HUES6 (cell line): ENCODE data around the gene NRIP2.

ENCODE experiments used
- H3K27ac ChIP-seq: 2 replicates; pipeline ENCODE4 v1.7.0; 2013; ENCODE audit warnings: low read depth, mild to moderate bottlenecking, low read length, inconsistent platforms
- H3K27me3 ChIP-seq: 2 replicates; pipeline ENCODE4 v1.6.1; 2013; ENCODE audit warnings: low read length; ENCODE audit not compliant: control insufficient read depth, insufficient read depth
- H3K36me3 ChIP-seq: 2 replicates; pipeline ENCODE4 v1.6.1; 2013; ENCODE audit warnings: low read length; ENCODE audit not compliant: control insufficient read depth, insufficient read depth
- H3K4me1 ChIP-seq: 2 replicates; pipeline ENCODE4 v1.6.1; 2013; ENCODE audit warnings: low read length; ENCODE audit not compliant: control insufficient read depth, insufficient read depth
- H3K4me3 ChIP-seq: 2 replicates; pipeline ENCODE4 v1.5.1; 2013; ENCODE audit warnings: low read depth, low read length
- H3K9ac ChIP-seq: one replicate; pipeline ENCODE4 v1.6.1; 2013; ENCODE audit warnings: mild to moderate bottlenecking, low read length
- H3K9me3 ChIP-seq: 2 replicates; pipeline ENCODE4 v1.6.1; 2013; ENCODE audit warnings: low read depth, low read length; ENCODE audit not compliant: control insufficient read depth, insufficient read depth

The NRIP2 gene

GRCh38 chr12:2824541-2824940 is 10.3 kb downstream of the NRIP2 start:
- Histone ChIP-seq H3K4me3 (no peak overlapping the region), H3K9me3 (no peaks in the 10 kb centered on the region), H3K36me3 (peaks cover 88% of the 10 kb centered on the region), H3K27ac (no peak overlapping the region), H3K9ac (no peak overlapping the region), H3K4me1 (peaks cover 24% of the 10 kb centered on the region), H3K27me3 (no peaks in the 10 kb centered on the region)

GRCh38 chr12:2823483-2823882 is 11.4 kb downstream of the NRIP2 start:
- peaks cover 86% of the 10 kb centered on the region for H3K36me3 ChIP-seq

GRCh38 chr12:2820432-2820831 is 14.4 kb downstream of the NRIP2 start:
- no peaks in the 10 kb centered on the region for H3K9me3 ChIP-seq
- H3K27ac ChIP-seq, result no peak overlapping the region
- no peaks in the 10 kb centered on the region for H3K27me3 ChIP-seq
- H3K4me3 ChIP-seq, result no peak overlapping the region
- peaks cover 21% of the 10 kb centered on the region for H3K4me1 ChIP-seq
- H3K36me3 ChIP-seq, result peaks cover 78% of the 10 kb centered on the region
- no peak overlapping the region for H3K9ac ChIP-seq

More at GRCh38 chr12:2823483-2823882, 11.4 kb downstream of the NRIP2 start:
- Histone ChIP-seq H3K9ac (no peak overlapping the region), H3K27me3 (no peaks in the 10 kb centered on the region), H3K27ac (no peak overlapping the region), H3K9me3 (no peaks in the 10 kb centered on the region), H3K4me3 (no peak overlapping the region), H3K4me1 (peaks cover 24% of the 10 kb centered on the region)

- H3K27me3 ChIP-seq, result no peaks in the 10 kb centered on the region
- peaks cover 72% of the 10 kb centered on the region for H3K36me3 ChIP-seq
- no peaks in the 10 kb centered on the region for H3K9me3 ChIP-seq
- no peak overlapping the region for H3K9ac ChIP-seq
- H3K27ac ChIP-seq, result no peak overlapping the region
- H3K4me1 ChIP-seq, result peaks cover 16% of the 10 kb centered on the region; the same call in 1 of the 2 replicates
- H3K4me3 ChIP-seq, result no peak overlapping the region
Observed at GRCh38 chr12:2819810-2820209, 15.0 kb downstream of the NRIP2 start.

- peak overlapping the region; percentile 91; the same call in 1 of the 2 replicates for H3K27ac ChIP-seq
- peak overlapping the region; percentile 81 for H3K4me3 ChIP-seq
Observed at GRCh38 chr12:2813214-2814185, 21.3 kb downstream of the NRIP2 start.

GRCh38 chr12:2812290-2813213 is 22.3 kb downstream of the NRIP2 start, which contains the start of gene ITFG2:
Gene ITFG2, plus strand, starts transcription at chr12:2812668. Its CDS starts 93 bp downstream, at chr12:2812761.
- H3K27ac ChIP-seq, result peak within 1 kb of the TSS; percentile 91
- no peaks in the 10 kb centered on the region for H3K27me3 ChIP-seq
- no peaks in the 10 kb centered on the region for H3K9me3 ChIP-seq
- peak within 1 kb of the TSS; percentile 81 for H3K4me3 ChIP-seq
- H3K36me3 ChIP-seq, result 0 out of 2 replicates have a peak, but pooled peaks cover 10% of the 10 kb centered on the region
- peak within 1 kb of the TSS; percentile 91 for H3K9ac ChIP-seq
- H3K4me1 ChIP-seq, result no peaks in the 10 kb centered on the region

More at GRCh38 chr12:2813214-2814185, 21.3 kb downstream of the NRIP2 start:
- Histone ChIP-seq H3K9me3 (no peaks in the 10 kb centered on the region), H3K4me1 (no peaks in the 10 kb centered on the region), H3K9ac (peak overlapping the region; percentile 91), H3K36me3 (peaks cover 19% of the 10 kb centered on the region), H3K27me3 (no peaks in the 10 kb centered on the region)

- Histone ChIP-seq H3K4me3 (peak overlapping the region; percentile 81), H3K9ac (no peak overlapping the region), H3K36me3 (0 out of 2 replicates have a peak, but pooled peaks cover 5% of the 10 kb centered on the region), H3K27me3 (no peaks in the 10 kb centered on the region), H3K4me1 (no peaks in the 10 kb centered on the region), H3K27ac (no peak overlapping the region), H3K9me3 (no peaks in the 10 kb centered on the region)
Observed at GRCh38 chr12:2811801-2812200, 23.0 kb downstream of the NRIP2 start.

- H3K27me3 ChIP-seq, result no peaks in the 10 kb centered on the region
- H3K4me3 ChIP-seq, result no peak overlapping the region
- H3K9ac ChIP-seq, result no peak overlapping the region
- no peaks in the 10 kb centered on the region for H3K9me3 ChIP-seq
- no peak overlapping the region for H3K27ac ChIP-seq
- peaks cover 46% of the 10 kb centered on the region for H3K36me3 ChIP-seq
- no peaks in the 10 kb centered on the region for H3K4me1 ChIP-seq
Observed at GRCh38 chr12:2806700-2807099, 28.1 kb downstream of the NRIP2 start.

GRCh38 chr12:2805143-2805520 is 29.7 kb downstream of the NRIP2 start:
- no peak overlapping the region for H3K4me3 ChIP-seq
- peaks cover 62% of the 10 kb centered on the region for H3K36me3 ChIP-seq
- no peak overlapping the region for H3K9ac ChIP-seq

GRCh38 chr12:2804393-2805142 is 30.3 kb downstream of the NRIP2 start:
- Histone ChIP-seq H3K27me3 (no peaks in the 10 kb centered on the region), H3K4me1 (no peaks in the 10 kb centered on the region), H3K36me3 (peaks cover 68% of the 10 kb centered on the region), H3K4me3 (no peak overlapping the region), H3K9me3 (no peaks in the 10 kb centered on the region), H3K27ac (no peak overlapping the region), H3K9ac (no peak overlapping the region)

More at GRCh38 chr12:2805143-2805520, 29.7 kb downstream of the NRIP2 start:
- H3K9me3 ChIP-seq, result no peaks in the 10 kb centered on the region
- no peaks in the 10 kb centered on the region for H3K27me3 ChIP-seq
- no peak overlapping the region for H3K27ac ChIP-seq
- H3K4me1 ChIP-seq, result no peaks in the 10 kb centered on the region
